ENCODE measurements around the gene CACNA1C.

GRCh38 chr12:2639020-2639298, 586.2 kb downstream of the CACNA1C start:
- TF ChIP-seq CTCF (IDR thresholded peaks at IDR 0.05) (no peak), POLR2A (IDR thresholded peaks at IDR 0.05; ENCODE audit: low read depth) (no peak), POLR2AphosphoS5 (IDR thresholded peaks at IDR 0.05) (no peak)
